GM19238 (cell line): Measurements from ENCODE around the gene GADL1.

Experiments
- DNase-seq: peaks from one replicate; pipeline ENCODE4 v3.0.0; 2011; ENCODE audit warnings: low spot score; ENCODE audit not compliant: insufficient read length

GADL1 gene

DNA sequence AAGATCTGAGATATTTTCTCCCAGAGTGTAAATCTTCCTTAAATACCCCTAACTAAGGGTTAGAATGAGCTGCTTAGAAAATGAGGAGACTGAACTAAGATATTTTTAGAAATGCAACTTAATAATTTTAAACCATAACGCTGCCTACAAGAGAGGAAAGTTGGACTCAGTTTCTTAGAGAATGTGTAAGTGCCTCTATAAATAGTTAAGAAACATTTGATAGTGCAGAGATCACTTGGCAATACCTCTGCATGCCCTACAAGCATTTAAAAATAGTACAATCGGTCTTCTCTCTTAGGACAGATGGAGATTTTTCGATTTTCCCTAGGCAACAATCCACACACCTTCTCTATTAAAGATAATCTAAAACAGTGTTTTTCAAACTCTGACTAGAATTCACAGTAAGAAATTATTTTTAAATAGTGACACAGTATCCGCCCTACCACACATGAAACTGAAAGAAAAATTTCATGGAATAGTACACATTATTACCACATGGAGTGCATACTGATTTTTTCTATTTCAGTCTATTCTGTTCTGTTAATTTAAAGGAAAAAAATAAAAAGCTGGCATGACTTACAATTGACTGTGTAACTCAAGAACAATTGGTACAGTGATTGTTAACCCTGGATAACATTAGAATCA lies 83.2 kb downstream of the GADL1 start:
- no peak for DNase-seq

DNA sequence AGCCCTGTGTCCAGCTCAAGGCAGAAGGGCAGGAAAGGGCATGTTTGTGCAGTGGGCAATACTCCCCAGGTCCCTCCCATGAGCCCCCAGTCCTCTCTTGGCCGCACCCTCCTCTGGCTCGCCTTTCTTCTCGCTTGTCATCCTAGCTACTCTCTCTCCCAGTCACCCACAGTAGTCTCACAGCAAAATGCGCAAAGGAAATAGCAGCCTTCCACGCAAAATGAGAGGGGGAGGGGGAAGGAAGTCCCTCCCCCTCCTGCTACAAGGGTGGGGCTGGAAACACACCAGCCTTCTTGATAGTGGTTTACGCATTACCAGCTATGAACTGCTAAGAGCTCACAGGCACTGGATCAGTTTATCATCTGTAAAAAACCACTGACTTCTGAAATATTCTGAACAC lies 83.8 kb downstream of the GADL1 start:
- DNase-seq: no peak

- DNase-seq: no peak
Measured at GRCh38 chr3:30805695-30806094, 88.8 kb downstream of the GADL1 start.

- DNase-seq: no peak
Measured at GRCh38 chr3:30804984-30805383, 89.5 kb downstream of the GADL1 start.

DNA sequence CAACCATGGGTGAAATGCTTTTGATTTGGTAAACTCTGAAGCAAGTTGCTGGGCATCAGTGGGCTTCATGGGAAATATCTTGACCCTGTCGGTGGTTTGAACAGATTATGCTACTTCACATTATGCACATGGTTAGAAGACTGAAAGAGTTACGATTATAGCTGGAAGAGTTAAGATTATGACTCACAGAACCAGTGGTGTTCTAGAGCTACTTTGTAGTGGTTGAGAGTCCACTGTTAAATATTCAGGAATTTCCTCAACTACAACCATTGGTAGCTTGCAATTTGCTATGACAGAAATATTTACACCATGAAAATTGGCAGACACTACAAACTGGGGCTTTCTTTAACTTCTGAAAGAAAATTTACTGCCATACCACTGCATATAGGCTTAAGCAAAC lies 99.3 kb downstream of the GADL1 start:
- no peak for DNase-seq

DNA sequence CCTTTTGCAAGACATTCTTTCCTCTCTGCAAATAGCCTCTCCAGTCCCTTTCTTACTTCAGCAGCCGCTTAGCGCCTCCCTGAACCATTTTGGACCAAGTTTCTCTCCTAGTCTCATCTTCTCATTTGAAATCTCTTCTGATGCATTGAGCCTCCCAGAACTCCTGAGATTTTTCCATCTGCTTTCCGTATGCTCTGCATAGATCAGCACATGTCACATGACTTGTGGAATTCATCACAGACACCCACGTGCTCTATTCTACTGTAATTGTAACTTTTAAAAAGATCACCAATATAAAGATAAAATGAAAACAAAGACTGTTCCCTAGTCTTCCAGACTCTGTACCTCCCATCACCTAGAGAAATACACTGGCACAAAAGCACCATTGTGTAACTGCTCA lies 100.7 kb downstream of the GADL1 start:
- no peak for DNase-seq

DNA sequence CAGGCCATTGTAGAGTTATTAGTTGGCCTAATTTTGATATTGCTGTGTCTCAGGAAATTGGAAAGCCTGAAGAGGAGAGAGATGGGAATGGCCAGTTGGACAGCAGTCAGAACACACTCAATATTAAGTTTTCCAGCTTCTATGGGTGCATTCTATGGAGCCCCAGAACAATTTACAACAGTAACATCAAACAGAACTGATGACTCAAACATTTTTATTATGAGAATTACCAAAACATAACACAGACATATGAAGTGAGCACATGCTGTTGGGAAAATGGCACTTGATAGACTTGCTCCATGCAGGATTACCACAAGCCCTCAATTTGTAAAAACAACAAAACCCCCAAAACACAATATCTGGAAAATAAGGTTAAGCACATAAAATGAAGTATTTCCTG lies 104.3 kb downstream of the GADL1 start:
- DNase-seq: no peak

DNA sequence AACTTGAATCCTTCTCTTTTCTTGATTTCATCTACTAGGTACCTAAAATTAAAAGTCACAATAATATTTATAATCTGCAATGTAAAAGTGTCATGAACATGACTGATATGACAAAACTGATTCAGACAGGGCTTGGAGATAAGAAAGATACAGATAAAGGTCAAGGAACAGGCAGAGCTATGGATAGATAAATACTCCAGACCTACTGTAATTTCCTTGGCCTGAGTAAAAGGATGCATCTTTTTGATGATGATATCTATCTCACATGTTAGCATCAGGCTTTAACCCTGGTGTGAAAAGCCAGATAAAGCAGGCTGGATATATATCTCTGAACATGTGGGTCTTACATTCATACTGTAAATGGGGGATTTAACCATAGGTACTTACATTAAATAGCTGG lies 108.1 kb downstream of the GADL1 start:
- no peak for DNase-seq

DNA sequence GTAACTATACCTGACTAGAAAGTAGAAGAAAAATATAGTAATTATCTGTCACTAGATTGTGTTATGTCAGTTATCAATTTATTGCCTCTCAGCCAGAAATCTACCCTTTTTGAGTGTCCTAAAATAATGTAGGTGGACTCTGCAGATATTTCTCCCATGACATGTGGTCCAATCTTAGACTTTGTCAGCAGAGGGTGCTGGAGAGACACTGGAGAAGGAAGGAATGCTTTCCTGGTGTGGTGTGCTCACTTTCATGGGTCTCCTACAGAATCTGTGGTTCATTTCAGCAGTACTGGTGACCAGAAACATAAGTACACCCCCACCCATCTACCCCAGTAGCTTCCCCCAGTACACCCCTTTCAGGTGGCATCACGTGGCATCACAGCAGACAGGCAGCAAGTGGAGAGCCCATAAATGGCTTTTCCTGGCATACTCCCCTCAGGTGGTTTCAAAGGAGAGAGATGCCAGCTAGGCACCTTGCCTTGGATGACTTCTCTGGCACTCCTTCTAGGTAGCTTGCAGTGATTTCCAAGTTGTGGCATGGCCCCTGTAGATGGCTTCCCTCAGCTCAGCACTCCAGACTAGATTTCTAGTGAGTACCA lies 114.7 kb downstream of the GADL1 start:
- DNase-seq: no peak

DNA sequence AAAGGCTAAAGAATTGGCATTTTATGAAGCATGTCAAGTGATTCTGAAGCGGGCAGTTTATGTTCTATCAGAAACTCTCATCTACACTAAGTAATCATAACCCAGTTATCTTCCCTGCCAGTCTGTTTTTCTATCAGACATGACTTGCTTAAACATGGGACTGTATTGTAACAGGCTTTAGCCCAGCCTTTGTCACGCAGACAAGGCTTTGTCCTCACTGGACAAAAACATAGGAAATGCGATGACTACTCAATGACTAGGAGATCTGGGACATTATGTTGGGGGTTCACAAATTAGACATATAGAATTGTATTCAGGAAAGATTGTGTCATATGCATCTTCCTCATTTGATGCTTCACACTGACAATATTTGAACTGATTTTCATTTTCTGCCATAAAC lies 115.5 kb downstream of the GADL1 start:
- no peak for DNase-seq

GRCh38 chr3:30777426-30778113 lies 116.9 kb downstream of the GADL1 start:
- DNase-seq: no peak

DNA sequence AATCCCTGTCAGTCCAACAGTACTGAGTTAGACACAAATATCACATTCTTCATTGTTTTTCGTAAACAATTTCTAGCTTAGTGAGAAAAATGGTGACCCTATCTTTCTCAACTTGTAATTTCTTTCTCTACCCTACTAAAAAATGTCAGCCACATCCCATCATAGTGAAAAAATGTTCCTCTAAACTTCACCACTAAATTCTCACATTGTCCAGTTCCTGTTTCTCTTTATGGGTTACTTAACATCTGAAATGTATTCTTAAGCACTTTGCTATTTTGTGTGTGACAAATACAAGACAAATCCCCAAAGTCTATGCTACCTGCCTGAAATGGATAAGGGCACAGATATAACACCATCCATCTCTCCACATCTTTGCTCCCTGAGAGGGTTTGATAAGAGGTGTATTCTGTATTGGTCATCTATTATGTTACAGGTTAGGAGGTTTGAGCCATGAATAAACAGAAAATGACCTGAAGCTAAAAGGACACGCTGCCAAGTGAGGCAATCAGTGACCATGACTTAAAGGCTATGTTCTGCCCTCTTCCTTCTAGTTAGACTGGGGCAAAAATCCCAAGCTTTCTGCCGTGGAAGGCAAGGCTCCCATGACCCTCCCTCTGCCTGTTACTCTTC lies 118.2 kb downstream of the GADL1 start:
- DNase-seq: no peak

GRCh38 chr3:30775040-30775439 lies 119.4 kb downstream of the GADL1 start:
- DNase-seq: no peak

DNA sequence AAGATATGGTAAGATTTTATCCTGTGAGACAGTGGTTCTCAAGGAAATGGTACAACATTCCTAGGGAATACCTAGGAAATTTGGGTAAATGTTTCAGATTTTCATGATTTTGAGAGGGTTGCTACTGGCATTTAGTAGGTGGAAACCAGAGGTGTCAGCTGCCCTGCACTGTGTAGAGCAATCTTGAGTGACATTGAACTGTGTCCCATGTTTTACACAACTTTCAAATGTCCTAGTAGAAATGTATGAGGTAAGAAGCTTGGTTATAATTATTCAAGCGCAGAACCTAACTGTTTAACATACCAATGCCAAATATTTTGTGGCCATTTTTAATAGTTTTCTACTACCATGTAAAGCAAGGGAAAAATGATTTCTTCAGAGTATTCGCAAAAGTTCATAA lies 120.4 kb downstream of the GADL1 start:
- no peak for DNase-seq

DNA sequence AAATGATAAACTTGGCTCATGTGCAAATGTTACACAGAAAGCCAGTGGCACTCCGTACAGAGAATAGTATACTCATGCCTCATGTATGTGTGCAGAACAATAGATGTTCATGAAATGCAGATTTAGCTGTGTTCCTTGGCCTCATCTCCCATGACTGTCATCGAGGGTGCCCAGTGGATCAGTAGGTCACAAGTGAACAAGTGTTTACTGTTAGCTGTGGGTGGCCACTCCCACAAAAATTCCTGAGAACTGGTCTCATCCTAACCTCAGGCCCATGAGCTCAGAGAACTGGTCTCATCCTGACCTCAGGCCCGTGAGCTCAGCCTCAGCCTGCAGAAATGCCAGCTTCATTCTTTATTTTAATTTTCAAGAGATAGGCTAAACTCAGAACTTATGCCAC lies 124.1 kb downstream of the GADL1 start:
- DNase-seq: no peak

GRCh38 chr3:30768703-30769550 lies 125.5 kb downstream of the GADL1 start:
- peak; percentile 15 for DNase-seq

DNA sequence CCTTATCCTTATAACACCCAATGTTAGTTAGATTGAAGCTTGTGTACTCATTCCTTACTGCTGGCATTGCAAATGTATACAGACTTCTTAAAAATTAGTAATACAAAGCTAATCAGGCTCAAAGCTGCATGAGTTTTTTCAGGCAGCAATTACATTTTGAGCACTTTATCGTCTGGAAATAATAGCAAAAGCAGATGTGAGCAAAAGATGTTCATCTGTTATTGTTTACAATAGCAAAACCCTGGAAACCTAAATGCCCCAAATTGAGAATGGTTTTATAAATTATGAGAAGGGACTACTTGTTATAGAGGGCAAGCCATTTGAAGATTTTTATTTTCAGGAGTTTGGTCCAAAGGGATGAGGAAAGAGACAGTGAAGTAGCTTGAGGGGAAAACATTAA lies 126.4 kb downstream of the GADL1 start:
- no peak for DNase-seq

DNA sequence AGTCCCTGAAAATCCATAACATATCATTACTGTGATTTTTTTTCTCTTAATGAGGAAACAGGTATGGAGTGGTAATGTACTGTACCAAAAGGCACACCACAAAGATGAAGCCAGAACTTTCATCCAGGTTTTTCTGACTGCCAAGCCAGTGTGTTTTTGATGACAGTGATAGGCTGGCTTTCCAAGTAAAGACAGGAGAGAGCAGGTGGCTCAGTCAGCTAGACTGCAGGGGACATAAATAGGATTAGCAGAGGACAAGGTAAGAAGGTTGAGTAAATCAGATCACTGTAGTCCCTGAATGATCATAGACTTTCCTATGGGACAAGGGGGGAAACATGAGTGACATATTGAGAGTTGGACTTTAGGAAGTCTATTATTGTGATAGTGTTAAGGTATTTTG lies 127.9 kb downstream of the GADL1 start:
- DNase-seq: no peak

- DNase-seq: no peak
Measured at GRCh38 chr3:30764891-30765290, 129.6 kb downstream of the GADL1 start.

DNA sequence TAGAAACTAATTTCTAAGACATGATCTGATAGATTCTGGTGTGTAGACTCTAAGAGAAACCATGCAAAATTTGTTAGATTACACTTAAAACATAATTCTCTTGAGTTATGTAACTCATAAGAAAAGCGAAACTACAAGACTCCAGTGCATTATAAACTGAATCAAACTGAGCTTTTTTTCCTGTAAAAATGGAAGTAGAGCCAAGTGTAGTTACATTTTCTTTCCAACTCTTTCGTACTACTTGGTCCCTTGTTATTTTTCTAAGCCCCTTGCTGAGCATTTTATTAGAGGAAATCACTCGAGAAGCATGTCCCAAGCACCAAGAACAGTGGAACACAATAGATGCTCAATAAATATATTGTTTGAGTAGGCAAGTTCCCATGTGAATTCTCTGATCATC lies 130.2 kb downstream of the GADL1 start:
- no peak for DNase-seq

- DNase-seq: no peak
Measured at GRCh38 chr3:30761374-30761773, 133.1 kb downstream of the GADL1 start.

- DNase-seq: no peak
Measured at GRCh38 chr3:30760737-30761136, 133.7 kb downstream of the GADL1 start.
